Ovary (tissue), 9 donors: ENCODE results near the gene NR3C2. TPM values are rescaled to one million over a fixed set of nuclear protein-coding genes. Genes with fewer than 3 reads are reported as not detected.

Experiments used
- DNase-seq, 5 donors: peaks; one replicate each; pipeline ENCODE4 v3.0.0-alpha.2; 2019 to 2020
- H3K27ac ChIP-seq, 2 donors: fragments of 200-600 bp; one replicate each; pipeline versions ENCODE4 v1.5.1 to v1.8.0; 2019 to 2022
- H3K27me3 ChIP-seq: fragments of 200-600 bp; one replicate; pipeline ENCODE4 v1.8.0; 2022
- H3K36me3 ChIP-seq: fragments of 200-600 bp; sonication (generic); one replicate; pipeline ENCODE4 v1.5.1; 2019
- H3K4me1 ChIP-seq: one replicate; pipeline ENCODE4 v1.8.1; 2013; ENCODE audit warnings: mild to moderate bottlenecking, moderate library complexity; ENCODE audit not compliant: insufficient read depth
- H3K4me3 ChIP-seq: fragments of 200-600 bp; sonication (generic); one replicate; pipeline ENCODE4 v1.5.1; 2017
- H3K9me3 ChIP-seq, 2 donors: fragments of 200-600 bp in 1 of 2; sonication (generic) in 1 of 2; one replicate each; pipeline versions ENCODE4 v1.5.1 to v1.8.1; 2013 to 2019; ENCODE audit warnings: mild to moderate bottlenecking in 1 of 2, moderate library complexity in 1 of 2
- EP300 ChIP-seq: sonication (generic); formaldehyde crosslinking; IDR thresholded peaks from one replicate; pipeline ENCODE4 v1.6.1; 2017; ENCODE audit warnings: antibody characterized with exemption
- POLR2A ChIP-seq: fragments of 450-650 bp; IDR thresholded peaks from one replicate; pipeline ENCODE4 v1.6.1; 2017; ENCODE audit warnings: antibody characterized with exemption, mild to moderate bottlenecking, moderate library complexity
- WGBS, 3 donors: extraction: QIAGEN DNeasy Blood & Tissue Kit in 1 of 3; methylation state at CpG; one replicate each; pipeline versions ENCODE4 v1.1.5 to v1.1.7; 2013 to 2017; 5-methylcytosine and 5-hydroxymethylcytosine counted together
- intact Hi-C, 4 donors: fragments of 100-400 bp; cut with DNase I; formaldehyde crosslinking; loops; one replicate each; pipeline versions ENCODE4 v1.11.0 to v1.15.1; 2022 to 2023
- polyA plus RNA-seq, 2 donors: library from polyadenylated mRNA; stranded (reverse); fragments of 200-250 nt in 1 of 2; fragments of 350-450 nt in 1 of 2; fragmentation: Illumina TruSeq in 1 of 2; extraction: RNeasy Lipid Tissue Mini Kit (QIAGEN cat#74804) in 1 of 2; gene quantifications; one replicate each; pipeline ENCODE4 v1.2.3, GENCODE V29; 2013 to 2014
- total RNA-seq, 7 donors: library from RNA; depleted of rRNA in 2 of 7; stranded (reverse); fragments of >200 nt in 2 of 7; fragmentation: NEBNext Ultra II Directional in 3 of 7; extraction: Animal tissue kit (Norgen Biotek cat#: 25700) in 3 of 7; gene quantifications; one replicate each; pipeline versions ENCODE4 v1.1.0 to v1.2.4, GENCODE V29; 2016 to 2023
- TF ChIP-seq, protein P1 (sequence below), 3 donors: fragments of 450-650 bp in 2 of 3; fragments of 200-600 bp in 1 of 3; IDR thresholded peaks; one replicate each; pipeline versions ENCODE4 v1.5.1 to v1.8.0; 2016 to 2022; ENCODE audit warnings: antibody characterized with exemption in 3 of 3, mild to moderate bottlenecking in 1 of 3
- donor health status: DM: no; HTN: no; CAD: no; lungs with moderate emphysema.
- donor health status: DM: no; HTN: no; CAD: no.
- donor health status: Bipolar disorder and iron deficiency.
- donor health status: DM: yes; HTN: yes; CAD: no.
- donor health status: DM: no; HTN: no; CAD: no.
- donor health status: DM: yes; HTN: yes; CAD: no.

Gene NR3C2
- total and polyA plus RNA-seq, 9 donors: 6.8 to 37.5 (median 22.9) TPM

- peak; percentile 22 to 58 (median 42) for DNase-seq
- WGBS, 3 donors: 32 to 61% (median 33%) methylated on average over 13 of the region's 13 CpGs
Measured at GRCh38 chr4:148341980-148342800, 100.0 kb downstream of the NR3C2 start.

DNA sequence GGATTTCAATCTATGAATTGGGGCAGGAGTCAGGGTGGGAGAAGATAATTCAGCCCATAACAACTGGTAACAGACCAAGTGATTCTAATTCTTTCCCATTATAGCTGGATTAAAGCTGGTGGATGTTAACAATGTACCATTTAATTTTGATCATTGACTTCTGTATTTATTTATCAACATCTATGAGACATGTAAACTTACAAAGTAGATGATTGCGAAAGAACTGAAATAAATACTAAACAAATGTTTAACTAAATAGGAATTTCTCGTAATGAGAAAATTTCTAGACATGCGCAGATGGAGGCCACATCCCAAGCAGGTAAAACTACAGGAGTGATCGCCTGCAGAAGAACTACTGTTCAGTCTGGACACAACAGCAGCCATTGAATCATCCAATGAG, 107.1 kb downstream of the NR3C2 start:
- Histone ChIP-seq H3K27me3 (no peaks in the 10 kb centered on the region), H3K9me3 (no peaks in the 10 kb centered on the region), H3K4me3 (no peak overlapping the region), H3K4me1 (peaks cover 3% of the 10 kb centered on the region), H3K27ac (no peak overlapping the region), H3K36me3 (no peaks in the 10 kb centered on the region)
- WGBS, 3 donors: 97 to 99% (median 98%) methylated on average over 4 of the region's 4 CpGs
- intact Hi-C loops: no loop called here
- DNase-seq: no peak
- TF ChIP-seq POLR2A (no peak), EP300 (no peak)
- TF ChIP-seq, protein P1, sequence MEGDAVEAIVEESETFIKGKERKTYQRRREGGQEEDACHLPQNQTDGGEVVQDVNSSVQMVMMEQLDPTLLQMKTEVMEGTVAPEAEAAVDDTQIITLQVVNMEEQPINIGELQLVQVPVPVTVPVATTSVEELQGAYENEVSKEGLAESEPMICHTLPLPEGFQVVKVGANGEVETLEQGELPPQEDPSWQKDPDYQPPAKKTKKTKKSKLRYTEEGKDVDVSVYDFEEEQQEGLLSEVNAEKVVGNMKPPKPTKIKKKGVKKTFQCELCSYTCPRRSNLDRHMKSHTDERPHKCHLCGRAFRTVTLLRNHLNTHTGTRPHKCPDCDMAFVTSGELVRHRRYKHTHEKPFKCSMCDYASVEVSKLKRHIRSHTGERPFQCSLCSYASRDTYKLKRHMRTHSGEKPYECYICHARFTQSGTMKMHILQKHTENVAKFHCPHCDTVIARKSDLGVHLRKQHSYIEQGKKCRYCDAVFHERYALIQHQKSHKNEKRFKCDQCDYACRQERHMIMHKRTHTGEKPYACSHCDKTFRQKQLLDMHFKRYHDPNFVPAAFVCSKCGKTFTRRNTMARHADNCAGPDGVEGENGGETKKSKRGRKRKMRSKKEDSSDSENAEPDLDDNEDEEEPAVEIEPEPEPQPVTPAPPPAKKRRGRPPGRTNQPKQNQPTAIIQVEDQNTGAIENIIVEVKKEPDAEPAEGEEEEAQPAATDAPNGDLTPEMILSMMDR (IDR thresholded peaks at IDR 0.05): no peak

More at GRCh38 chr4:148341980-148342800, 100.0 kb downstream of the NR3C2 start:
- intact Hi-C loops: no loop called here
- Histone ChIP-seq H3K36me3 (no peaks in the 10 kb centered on the region), H3K27ac (peak overlapping the region in 1 of 2 donors; percentile 19), H3K4me3 (no peak overlapping the region), H3K27me3 (no peaks in the 10 kb centered on the region), H3K9me3 (no peaks in the 10 kb centered on the region), H3K4me1 (peaks cover 3% of the 10 kb centered on the region)
- TF ChIP-seq POLR2A (no peak), EP300 (no peak)
- TF ChIP-seq, protein P1 (IDR thresholded peaks at IDR 0.05): no peak

DNA sequence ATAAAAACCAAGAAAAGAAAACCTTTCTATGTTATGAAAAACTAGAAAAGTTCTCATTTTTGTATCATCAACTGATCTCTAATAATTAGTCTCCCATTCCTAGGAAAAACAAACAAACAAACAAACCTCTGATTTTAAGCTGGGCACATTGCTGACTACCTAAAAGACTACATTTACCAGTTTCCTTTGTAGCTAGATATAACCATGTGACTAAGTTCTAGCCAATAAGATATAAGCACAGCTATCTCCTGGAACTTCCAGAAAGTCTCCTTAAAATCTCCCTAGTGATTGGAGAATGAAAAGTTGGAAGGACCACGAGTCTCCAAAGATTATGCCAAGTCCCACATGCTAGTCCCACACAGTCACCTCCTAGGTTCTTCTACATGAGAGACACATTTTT, 108.9 kb downstream of the NR3C2 start:
- Histone ChIP-seq H3K27ac (no peak overlapping the region), H3K4me3 (no peak overlapping the region), H3K36me3 (no peaks in the 10 kb centered on the region), H3K27me3 (no peaks in the 10 kb centered on the region), H3K4me1 (peaks cover 3% of the 10 kb centered on the region), H3K9me3 (no peaks in the 10 kb centered on the region)
- TF ChIP-seq EP300: no peak
- TF ChIP-seq, protein P1 (IDR thresholded peaks at IDR 0.05): no peak
- no peak for TF ChIP-seq POLR2A
- 83 to 84% (median 84%) methylated on average over 1 of the region's 1 CpG for WGBS, 3 donors
- DNase-seq: no peak
- intact Hi-C loops: no loop called here

GRCh38 chr4:148332486-148332885, 109.7 kb downstream of the NR3C2 start:
- H3K9me3 ChIP-seq: no peaks in the 10 kb centered on the region
- DNase-seq: no peak
- TF ChIP-seq, protein P1 (IDR thresholded peaks at IDR 0.05): no peak
- TF ChIP-seq POLR2A: no peak
- TF ChIP-seq EP300: no peak
- no peak overlapping the region for H3K4me3 ChIP-seq
- no peak overlapping the region for H3K27ac ChIP-seq
- intact Hi-C loops: no loop called here
- H3K27me3 ChIP-seq: no peaks in the 10 kb centered on the region
- 21 to 34% (median 29%) methylated on average over 2 of the region's 2 CpGs for WGBS, 3 donors
- peaks cover 3% of the 10 kb centered on the region for H3K4me1 ChIP-seq
- no peaks in the 10 kb centered on the region for H3K36me3 ChIP-seq
